Skeletal muscle satellite cell (primary cell): ENCODE data around the gene LRRC10B. TPM values are rescaled to one million over a fixed set of nuclear protein-coding genes. Genes with fewer than 3 reads are reported as not detected.

Experiments used
- H3K27me3 ChIP-seq: 2 replicates; pipeline ENCODE4 v1.7.0; 2013; ENCODE audit warnings: low read length; ENCODE audit not compliant: control insufficient read depth, insufficient read depth
- H3K36me3 ChIP-seq: 2 replicates; pipeline ENCODE4 v1.7.0; 2013; ENCODE audit warnings: mild to moderate bottlenecking, control low read depth, low read length; ENCODE audit not compliant: insufficient read depth
- H3K4me1 ChIP-seq: 2 replicates; pipeline ENCODE4 v1.7.0; 2013; ENCODE audit warnings: low read length; ENCODE audit not compliant: control insufficient read depth, insufficient read depth
- H3K4me2 ChIP-seq: 2 replicates; pipeline ENCODE4 v1.7.0; 2013; ENCODE audit warnings: mild to moderate bottlenecking, low read length
- H3K4me3 ChIP-seq: 2 replicates; pipeline ENCODE4 v1.7.0; 2013; ENCODE audit warnings: low read length
- H3K9ac ChIP-seq: 2 replicates; pipeline ENCODE4 v1.7.0; 2013; ENCODE audit warnings: mild to moderate bottlenecking, low read depth, low read length, moderate library complexity
- H3K9me3 ChIP-seq: replicated peaks from 2 replicates; pipeline ENCODE4 v1.7.0; 2013; ENCODE audit warnings: mild to moderate bottlenecking, control low read depth, low read length
- small RNA-seq: library from RNA; depleted of rRNA; stranded (forward); fragments of <200 nt; gene quantifications from one replicate; pipeline ENCODE3, GENCODE V24; 2012

The LRRC10B gene

GRCh38 chr11:61554172-61554988 is 45.8 kb downstream of the LRRC10B start:
- H3K4me2 ChIP-seq, result no peak overlapping the region
- no peak overlapping the region for H3K4me3 ChIP-seq
- no peaks in the 10 kb centered on the region for H3K36me3 ChIP-seq
- H3K27me3 ChIP-seq, result peaks cover 47% of the 10 kb centered on the region
- no peak overlapping the region for H3K9ac ChIP-seq
- H3K9me3 ChIP-seq, result no peaks in the 10 kb centered on the region
- peaks cover 17% of the 10 kb centered on the region for H3K4me1 ChIP-seq

GRCh38 chr11:61555051-61555969 is 46.8 kb downstream of the LRRC10B start:
- H3K36me3 ChIP-seq, result no peaks in the 10 kb centered on the region
- peaks cover 17% of the 10 kb centered on the region for H3K4me1 ChIP-seq
- H3K4me2 ChIP-seq, result no peak overlapping the region
- no peak overlapping the region for H3K9ac ChIP-seq
- H3K9me3 ChIP-seq, result no peaks in the 10 kb centered on the region
- H3K4me3 ChIP-seq, result no peak overlapping the region
- H3K27me3 ChIP-seq, result peaks cover 56% of the 10 kb centered on the region

- Histone ChIP-seq H3K27me3 (peaks cover 63% of the 10 kb centered on the region), H3K4me2 (no peak overlapping the region)
Observed at GRCh38 chr11:61555978-61556377, 47.4 kb downstream of the LRRC10B start.

GRCh38 chr11:61556621-61557020 is 48.1 kb downstream of the LRRC10B start:
- H3K4me1 ChIP-seq, result peaks cover 10% of the 10 kb centered on the region
- H3K36me3 ChIP-seq, result no peaks in the 10 kb centered on the region
- peaks cover 67% of the 10 kb centered on the region for H3K27me3 ChIP-seq
- no peak overlapping the region for H3K9ac ChIP-seq
- H3K4me3 ChIP-seq, result no peak overlapping the region
- H3K4me2 ChIP-seq, result no peak overlapping the region
- no peaks in the 10 kb centered on the region for H3K9me3 ChIP-seq

More at GRCh38 chr11:61555978-61556377, 47.4 kb downstream of the LRRC10B start:
- Histone ChIP-seq H3K9me3 (no peaks in the 10 kb centered on the region), H3K4me3 (no peak overlapping the region), H3K36me3 (no peaks in the 10 kb centered on the region), H3K4me1 (peaks cover 16% of the 10 kb centered on the region), H3K9ac (no peak overlapping the region)

Small RNAs within 50 kb of the gene (small RNA-seq; reads per million reads assigned to genes)
- gene MIR4488, result not detected
